ENCODE results near the gene ADRM1.

The ADRM1 gene, protein sequence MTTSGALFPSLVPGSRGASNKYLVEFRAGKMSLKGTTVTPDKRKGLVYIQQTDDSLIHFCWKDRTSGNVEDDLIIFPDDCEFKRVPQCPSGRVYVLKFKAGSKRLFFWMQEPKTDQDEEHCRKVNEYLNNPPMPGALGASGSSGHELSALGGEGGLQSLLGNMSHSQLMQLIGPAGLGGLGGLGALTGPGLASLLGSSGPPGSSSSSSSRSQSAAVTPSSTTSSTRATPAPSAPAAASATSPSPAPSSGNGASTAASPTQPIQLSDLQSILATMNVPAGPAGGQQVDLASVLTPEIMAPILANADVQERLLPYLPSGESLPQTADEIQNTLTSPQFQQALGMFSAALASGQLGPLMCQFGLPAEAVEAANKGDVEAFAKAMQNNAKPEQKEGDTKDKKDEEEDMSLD

DNA sequence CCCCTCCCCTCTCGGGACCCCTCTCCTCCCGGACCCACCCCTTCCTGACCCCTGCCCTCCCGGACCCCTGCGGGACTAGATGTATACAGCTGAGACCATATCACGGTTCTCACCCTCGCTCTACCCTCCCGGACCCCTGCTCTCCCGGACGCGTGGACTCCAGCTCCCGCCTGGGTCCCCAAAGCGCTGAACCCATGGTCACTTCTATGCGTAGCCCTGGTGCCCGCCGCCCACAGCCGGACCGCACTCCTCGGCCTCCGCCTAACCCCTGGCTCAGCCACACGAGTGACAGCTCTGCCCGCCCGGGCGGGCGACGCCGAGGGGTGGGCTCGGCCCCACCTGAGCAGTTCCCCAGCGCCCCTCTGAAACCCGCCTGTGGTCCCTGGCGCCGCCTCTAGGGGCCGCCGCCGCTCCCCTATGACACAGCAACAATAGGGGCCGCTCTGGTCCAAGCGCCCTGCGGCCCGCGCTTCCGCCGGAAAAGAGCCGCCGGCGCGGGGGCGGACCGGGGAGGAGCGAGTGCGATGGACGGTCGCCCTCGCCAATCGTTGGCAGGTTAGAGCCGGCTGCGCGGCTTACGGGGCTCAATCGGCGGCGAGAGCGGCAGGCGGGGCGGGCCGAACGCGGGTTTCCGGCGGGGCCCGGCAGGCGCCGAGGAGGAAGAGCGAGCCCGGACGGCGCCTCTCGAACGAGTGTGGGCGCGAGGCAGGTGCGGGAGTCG lies at the start of gene ADRM1:
TSS of gene ADRM1 (plus strand) at position 657 of the 721 bp plus-strand sequence. CDS start 572 bp downstream, outside the sequence.
- peak; percentile 99 for DNase-seq (ENCODE audit: low spot score)

DNA sequence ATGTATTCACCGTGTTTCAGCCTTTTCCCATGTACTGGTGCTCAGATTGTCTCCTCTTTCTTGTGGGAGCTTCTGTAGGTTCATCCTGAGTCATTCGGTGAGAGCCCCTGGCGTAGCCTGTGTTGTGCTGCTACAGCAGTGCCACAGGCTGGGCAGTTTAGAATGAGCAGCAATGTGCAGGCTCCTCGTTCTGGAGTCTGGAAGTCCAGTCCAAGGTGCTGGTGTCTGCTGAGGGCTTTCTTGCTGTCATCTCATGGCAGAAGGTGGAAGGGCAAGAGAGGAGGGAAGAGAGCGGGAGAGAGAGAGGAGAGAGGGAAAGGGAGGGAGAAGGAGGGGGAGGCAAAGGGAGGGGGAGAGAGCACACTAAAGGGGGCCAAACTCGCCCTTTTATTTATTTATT lies 49.4 kb upstream of the ADRM1 start:
- no peak for DNase-seq (ENCODE audit: low spot score)

DNA sequence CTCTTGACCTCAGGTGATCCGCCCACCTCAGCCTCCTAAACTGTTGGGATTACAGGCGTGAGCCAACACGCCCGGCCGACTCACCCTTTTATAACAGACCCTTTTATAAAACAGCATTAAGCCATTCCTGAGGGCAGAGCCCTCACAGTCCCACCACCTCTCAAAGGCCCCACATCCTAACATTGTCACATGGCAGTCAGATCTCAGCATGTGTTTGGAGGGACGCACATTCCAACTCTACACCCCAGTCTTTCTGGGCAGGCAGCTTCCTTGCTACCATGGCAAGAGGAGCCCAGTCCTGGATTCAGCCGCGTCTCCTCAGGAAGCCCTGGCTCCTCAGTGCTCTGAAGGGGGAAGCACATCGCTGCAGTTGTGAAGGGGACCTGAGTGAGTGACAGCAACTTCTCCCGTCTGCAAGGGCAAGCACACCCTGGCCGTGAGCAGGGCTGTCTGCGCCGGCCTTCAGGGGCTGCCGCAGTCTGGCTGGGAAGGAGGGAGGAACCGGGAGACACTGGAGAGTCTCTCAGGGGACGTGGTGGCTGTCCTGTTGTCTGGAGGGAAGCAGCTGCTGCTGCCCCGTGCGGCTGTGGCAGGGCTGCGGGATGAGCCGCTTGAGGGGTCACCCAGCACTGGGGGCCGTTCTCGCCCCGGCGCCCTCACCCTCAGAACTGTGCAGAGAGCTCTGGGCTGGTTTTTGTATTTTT lies 48.6 kb upstream of the ADRM1 start:
- no peak for DNase-seq (ENCODE audit: low spot score)

DNA sequence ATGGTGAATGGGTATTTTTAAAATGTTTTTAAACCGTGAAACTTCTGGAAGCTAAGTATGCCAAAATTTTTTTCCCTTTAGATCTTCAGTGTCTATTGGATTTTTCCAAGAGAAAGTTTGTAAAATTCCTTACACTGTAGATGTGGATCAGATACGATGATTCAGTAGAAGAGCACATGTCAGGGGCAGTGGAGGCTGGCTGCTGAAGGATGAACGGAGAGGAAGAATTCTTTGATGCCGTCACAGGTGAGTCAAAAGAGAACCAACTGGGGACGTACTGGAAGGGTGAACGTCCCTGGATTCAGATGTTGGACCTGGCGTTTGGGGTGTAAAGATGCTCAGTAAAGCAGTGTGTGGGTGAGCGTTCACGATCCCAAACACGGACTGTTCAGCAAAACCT lies 46.8 kb upstream of the ADRM1 start:
- DNase-seq (ENCODE audit: low spot score), result no peak

DNA sequence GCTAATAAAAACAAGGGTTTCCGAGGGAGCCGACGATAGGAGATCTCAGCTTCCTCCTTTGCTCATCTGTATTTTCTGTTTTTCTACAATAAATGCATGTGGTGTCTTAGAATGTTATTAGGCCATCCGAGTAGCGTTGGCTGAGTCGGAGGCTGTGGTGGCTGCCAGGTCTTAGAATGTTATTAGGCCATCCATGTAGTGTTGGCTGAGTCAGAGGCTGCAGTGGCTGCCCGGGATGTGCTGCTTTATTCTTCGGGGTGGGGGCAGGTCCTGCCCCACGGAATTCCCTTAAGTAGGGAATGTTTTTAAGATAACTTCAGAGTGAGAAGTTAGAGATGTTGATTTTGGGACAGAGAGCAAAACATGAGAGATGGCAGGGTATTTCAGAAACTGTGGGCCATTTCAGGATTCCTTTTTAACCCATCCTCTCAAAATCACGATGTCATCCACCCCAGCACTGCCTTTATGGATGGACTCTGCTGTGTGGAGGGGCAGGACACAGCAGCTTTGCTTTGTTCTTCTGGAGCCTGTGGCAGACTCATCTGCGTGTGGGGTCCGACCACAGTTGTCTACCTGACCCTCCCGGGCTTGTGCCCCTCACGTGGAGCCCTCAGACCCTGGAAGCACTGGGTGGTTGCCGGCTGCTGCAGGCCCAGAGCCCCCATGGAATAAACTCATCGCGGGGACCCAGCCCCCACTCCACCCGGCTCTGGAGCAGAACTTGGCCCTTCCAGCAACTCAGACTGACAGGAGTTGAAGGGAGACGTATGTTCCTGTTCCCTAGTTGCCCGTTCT lies 44.1 kb upstream of the ADRM1 start:
- peak; percentile 87 for DNase-seq (ENCODE audit: low spot score)

DNA sequence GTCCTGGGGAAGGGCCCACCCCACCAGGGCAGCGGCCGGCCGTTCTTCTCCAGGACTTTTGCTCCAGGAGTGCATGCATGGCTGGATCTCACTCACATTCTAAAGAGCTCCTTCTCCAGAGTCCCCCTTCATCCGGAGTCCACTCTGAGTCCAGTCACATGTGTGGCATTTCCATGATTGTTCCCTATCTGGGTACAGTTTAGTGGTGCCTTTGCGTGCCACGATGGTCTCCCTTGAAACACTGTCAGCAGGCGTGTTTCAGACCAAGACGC lies 43.6 kb upstream of the ADRM1 start:
- DNase-seq (ENCODE audit: low spot score), result no peak

DNA sequence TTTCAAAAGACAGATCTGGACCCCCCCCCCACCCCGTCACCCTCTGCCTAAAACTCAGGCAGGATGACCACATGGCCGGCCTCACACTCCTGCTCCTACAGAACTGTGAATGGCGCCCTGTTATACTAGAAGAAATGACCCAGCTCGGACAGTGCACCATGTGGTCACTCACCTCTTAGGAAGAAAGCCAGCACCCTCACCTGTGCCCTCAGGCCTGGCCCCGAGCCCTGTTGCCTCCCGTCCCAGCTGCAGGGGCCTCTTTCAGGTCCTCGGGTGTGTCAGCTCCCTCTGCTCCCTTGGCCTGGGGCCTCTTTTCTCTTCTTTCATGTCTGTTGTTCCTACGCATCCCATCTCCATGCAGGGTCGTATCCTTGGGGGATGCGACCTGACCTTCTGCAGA lies 40.7 kb upstream of the ADRM1 start:
- no peak for DNase-seq (ENCODE audit: low spot score)

DNA sequence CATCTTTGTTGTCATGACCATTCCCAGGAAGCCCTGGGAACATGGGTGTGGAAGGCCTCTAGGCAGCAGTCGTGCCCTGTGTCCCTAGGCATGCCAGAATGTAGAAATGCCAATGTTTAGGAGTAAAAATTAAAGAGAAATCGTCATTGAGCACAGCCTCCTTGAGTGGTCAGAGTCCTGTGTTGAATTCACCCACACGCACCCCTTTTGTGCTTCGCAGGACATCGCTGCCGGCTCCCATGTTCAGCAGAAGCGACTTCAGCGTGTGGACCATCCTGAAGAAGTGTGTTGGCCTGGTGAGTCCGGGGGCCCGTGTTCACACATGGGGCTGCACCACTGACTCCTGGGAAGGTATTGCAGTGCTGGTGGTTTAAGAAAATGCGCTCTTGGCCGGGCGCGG lies 39.4 kb upstream of the ADRM1 start:
- no peak for DNase-seq (ENCODE audit: low spot score)

DNA sequence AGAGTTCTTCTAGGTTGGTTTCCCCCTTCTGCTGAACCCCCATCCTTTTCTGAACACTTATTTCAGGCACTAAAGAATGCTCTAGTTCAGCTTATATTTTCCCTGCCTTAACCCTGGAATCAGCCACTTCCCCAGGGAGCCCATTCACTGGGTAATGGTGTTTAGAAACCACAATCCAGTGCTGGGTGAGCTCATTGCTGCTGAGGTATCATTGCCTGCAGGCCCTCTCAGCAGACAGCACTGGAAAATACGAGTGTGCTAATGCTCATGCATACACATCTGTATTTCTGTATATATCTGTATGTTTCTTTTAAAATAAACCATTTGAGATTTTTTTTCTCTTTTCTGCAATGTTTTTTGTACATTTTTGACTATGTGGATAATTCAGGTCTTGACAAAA lies 37.4 kb upstream of the ADRM1 start:
- no peak for DNase-seq (ENCODE audit: low spot score)

DNA sequence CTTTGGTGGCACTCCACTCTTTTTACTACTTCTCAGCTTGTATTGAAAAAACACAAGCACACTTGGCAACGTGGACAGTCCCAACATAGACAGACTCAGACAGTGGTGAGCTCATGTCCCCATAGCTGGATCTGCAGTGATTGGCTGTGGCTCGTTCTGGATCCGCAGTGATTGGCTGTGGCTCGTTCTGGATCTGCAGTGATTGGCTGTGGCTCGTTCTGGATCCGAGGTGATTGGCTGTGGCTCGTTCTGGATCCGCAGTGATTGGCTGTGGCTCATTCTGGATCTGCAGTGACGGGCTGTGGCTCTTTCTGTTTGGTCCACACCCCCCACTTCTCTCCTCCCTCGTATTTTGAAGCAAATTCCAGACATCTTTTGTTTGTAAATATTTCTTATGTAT lies 36.5 kb upstream of the ADRM1 start:
- DNase-seq (ENCODE audit: low spot score), result no peak

DNA sequence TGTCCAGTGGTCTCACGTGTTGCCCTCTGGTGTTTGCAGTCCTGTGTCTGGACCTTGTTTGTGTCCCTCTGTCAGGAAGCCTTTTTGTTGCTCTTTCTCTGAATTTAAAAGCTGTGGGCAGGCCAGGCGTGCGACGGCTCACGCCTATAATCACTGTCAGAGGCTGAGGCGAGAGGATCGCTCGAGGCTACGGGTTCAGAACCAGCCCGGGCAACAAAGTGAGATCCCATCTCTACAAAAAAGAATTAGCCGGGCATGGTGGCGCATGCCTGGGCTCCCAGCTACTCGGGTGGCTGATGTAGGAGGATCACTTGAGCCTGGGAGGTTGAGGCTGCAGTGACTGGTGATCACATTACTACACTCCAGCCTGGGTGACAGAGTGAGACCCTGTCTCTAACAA lies 35.9 kb upstream of the ADRM1 start:
- no peak for DNase-seq (ENCODE audit: low spot score)

DNA sequence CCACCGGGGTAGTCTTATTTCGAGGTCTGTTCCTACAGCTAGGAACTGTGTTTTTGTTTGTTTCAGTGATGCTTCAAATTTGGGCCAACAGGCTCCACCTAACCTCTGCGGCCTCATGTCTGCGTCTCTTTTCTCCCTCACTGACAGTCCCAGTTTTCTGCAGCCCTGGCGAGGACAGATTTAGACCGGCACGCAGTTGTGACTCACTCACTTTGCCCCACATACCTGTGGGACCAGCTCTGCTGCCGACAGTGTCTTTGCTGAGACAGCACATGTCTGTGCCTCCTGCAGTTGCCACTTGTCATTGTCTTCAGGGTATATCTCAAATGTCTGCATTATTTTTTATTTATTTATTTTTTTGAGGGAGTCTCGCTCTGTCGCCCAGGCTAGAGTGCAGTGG lies 35.3 kb upstream of the ADRM1 start:
- DNase-seq (ENCODE audit: low spot score), result no peak

DNA sequence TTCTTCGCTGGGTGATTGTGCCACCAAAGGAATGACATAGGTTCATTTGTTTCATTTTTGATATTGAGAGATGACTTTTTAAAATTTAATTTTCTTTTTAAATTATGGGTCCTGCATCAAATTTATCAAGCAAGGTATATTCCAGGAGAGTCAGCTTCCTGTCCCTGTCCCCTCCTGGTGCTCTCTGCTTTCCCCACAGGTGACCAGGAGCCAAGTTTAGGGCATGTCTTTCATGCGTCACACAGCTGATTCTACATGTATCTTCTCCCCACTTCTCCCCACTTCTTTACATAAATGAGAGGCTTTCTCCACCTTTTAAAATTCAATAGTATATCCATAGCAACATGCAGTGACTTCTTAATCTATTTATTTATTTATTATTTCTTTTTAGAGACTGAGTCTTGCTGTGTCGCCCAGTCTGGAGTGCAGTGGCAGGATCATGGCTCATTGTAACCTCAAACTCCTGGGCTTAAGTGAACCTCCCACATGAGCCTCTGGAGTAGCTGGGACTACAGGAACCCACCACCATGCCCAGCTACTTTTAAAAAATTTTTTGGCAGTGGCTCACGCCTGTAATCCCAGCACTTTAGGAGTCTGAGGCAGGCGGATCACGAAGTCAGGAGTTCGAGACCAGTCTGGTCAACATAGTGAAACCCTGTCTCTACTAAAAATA lies 34.4 kb upstream of the ADRM1 start:
- DNase-seq (ENCODE audit: low spot score), result no peak

DNA sequence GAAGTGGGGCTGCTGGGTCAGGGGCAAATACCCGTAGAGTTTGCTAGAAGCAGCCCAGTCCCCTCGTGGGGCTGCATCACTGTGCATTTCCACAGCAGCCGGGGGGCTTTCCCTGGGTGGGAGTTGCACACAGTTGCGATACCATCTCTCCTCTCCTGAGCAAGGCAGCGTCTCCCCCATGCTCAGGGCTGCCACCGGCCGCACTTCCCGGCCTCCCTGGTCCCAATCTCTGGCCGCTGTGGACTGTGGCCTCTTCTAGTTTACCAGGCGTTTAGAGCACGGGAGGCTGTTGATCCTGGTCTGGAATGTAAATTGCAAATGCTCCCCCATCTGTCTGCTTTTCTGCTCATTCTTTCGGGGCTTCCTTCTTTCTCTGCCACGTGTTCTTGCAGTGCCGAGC lies 33.4 kb upstream of the ADRM1 start:
- DNase-seq (ENCODE audit: low spot score), result no peak

DNA sequence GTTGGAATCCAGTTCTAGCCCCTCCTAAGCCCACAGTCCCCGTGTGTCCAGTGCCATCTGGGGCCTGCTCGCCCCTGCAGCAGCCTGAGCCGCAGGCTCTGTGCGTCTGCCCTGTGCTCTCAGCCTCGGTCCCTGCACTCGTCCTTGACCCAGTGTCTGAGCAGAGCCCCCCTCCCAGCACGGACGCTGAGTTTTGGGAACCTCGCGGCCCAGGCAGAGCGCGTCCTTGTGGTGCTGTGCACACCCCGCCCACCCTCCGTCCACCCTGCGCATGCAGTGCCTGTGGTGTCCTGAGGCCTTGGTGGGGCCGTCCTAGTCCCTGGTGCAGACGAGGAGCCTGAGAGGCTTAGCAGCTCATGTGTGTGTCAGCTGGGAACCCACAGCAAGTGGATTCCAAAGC lies 32.9 kb upstream of the ADRM1 start:
- no peak for DNase-seq (ENCODE audit: low spot score)

DNA sequence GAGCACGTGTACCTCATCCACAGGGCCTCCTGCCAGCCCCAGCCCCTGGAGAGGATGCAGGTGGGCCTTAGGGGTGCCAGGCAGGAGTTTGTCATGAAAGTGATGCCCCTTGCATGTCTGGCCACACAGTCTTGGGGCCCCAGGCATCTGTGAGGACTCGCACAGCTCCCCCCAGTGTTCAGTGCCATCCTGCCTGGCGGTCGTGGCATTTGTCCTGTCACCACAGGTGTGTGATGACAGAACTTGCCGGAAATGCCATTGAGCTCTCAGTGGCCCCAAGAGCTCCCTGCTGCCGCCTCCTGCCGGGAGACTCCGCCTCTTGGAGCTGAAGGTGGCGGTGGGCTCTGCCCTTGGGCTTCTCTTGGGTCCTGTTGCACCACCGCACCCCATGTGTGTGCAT lies 30.6 kb upstream of the ADRM1 start:
- no peak for DNase-seq (ENCODE audit: low spot score)

DNA sequence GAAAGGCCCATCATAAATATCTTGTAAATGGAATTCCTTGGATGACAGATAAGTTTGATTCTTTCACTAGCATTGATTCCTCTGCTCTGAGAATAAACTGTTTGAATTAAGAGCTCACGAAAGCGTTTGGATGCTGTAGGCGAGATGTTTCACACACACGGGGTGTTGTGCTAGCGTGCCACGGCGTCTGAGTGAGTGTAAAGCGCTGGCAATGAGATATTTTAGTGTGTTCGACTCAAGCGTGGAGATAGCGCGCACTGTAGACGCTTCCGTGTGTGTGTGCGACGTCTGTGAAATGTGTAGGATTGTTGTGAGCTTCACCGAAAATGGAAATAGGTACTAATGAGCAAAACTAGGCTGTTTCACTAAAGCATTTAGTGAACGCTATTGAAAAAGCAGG lies 29.4 kb upstream of the ADRM1 start:
- no peak for DNase-seq (ENCODE audit: low spot score)

DNA sequence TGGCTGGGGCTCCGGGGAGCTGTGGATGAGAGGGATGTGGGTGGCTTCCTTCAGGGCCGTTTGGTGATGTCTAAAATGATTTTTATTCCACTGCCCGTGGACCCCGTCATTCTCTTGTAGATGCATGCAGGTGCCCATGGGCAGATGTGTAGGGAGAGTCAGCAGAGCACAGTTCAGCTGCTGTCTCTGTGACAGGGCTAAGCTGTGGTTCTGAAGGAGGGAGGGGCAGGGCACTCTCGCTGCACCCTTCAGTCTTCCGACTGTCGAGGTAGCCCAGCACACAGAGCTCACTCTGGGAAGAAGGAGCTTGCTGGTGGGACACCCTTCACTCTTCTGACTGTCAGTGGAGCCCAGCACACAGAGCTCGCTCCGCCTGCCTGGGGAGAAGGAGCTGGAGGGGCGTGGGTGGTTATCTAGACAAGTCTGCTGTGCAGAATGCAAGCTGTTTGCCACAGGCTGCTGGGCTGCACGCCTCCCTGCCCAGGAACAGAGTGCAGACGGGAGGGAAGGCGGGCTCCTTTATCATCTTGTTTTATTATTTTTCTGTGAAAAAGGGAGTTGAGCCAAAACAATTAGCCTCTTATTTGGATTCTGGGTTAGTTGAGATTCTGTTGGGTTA lies 28.4 kb upstream of the ADRM1 start:
- no peak for DNase-seq (ENCODE audit: low spot score)

DNA sequence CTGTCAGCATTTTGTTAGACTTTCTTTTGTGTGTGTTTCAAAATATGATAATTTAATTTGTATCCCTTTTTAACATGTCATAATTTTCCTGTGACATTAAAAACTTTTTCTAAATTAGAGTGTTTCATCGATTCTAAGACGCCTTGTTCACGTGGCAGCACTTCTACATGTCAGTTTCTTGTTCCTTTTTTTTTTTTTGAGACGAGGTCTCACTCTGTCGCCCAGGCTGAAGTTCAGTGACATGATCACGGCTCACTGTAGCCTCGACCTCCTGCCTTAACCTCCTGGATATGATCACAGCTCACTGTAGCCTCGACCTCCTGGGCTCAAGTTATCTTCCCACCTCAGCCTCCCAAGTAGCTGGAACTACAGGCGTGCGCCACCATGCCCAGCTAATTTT lies 27.6 kb upstream of the ADRM1 start:
- no peak for DNase-seq (ENCODE audit: low spot score)

DNA sequence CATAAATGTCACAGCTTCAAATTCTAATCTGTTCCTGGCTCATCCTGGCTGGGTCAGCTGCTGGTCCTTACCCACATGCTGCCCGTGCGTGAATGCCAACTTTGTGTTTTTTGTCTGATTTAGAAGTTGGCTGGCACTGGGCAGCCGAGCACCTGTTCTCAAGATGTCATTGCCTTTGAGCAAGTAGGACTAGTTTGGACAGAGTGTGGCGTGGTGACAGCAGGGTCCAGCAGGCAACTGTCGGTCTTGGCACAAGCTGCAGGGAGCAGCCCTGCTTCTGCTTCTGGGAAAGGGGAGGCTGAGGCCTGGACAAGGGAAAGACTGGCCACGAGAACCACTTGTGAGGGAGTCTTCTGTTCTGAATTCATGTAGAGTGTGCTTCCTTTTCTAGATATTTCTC lies 26.4 kb upstream of the ADRM1 start:
- DNase-seq (ENCODE audit: low spot score), result no peak

DNA sequence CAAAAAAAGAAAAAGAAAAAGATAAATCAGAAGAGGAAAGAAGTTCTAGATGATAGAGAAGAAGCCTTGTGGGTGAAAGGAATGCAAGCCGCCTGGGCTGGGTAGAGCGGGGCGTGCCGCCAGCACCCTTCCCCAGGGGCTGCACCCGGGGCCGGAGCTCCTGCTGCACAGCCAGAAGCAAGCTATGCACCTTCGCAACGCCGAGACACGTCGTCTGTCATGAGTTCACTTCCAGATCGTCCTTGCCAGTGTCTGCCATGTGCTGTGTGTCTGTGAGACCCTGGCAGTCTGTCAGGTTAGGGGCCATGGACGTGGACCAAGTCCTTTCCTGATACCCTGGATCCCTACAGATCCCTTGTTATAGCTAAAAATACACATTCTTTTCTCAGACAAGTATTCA lies 25.5 kb upstream of the ADRM1 start:
- DNase-seq (ENCODE audit: low spot score), result no peak

DNA sequence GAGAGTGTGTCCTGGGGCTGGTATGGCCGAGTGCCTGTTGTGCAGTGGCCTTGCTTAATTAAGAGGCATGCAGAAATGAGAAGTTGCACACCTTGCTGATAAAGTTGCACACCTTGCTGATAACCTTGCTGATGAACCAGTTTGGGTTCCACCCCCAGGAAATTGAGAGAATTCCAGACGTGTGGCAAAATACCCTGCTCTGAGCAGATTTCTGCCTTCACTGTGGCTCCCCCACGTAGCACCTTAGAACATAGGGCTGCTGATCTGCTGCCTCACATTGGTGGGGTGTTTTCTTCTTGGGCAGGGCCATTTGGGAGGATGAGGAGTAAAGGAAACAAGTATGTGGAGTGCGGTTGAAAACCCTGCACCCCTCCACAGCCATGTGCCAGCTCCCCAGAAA lies 22.5 kb upstream of the ADRM1 start:
- no peak for DNase-seq (ENCODE audit: low spot score)
